Keratinocyte (primary cell): ENCODE data around the gene BAIAP3.

Experiments
- CTCF ChIP-seq, 3 experiments: IDR thresholded peaks in 1 of 3; conservative IDR thresholded peaks in 1 of 3; optimal IDR thresholded peaks in 1 of 3; 2 replicates in 2 of 3; 3 replicates in 1 of 3; pipeline versions ENCODE3 to v1.5.1; 2011; ENCODE audit warnings: low read length in 3 of 3, mild to moderate bottlenecking in 3 of 3, moderate library complexity in 2 of 3, control low read depth in 1 of 3, inconsistent platforms in 1 of 3; ENCODE audit not compliant: insufficient read depth in 2 of 3; ENCODE audit errors: extremely low read depth in 1 of 3
- EZH2 ChIP-seq: IDR thresholded peaks from one replicate; pipeline ENCODE4 v1.6.1; 2012; ENCODE audit warnings: inconsistent platforms, mild to moderate bottlenecking, low read length, moderate library complexity

- TF ChIP-seq CTCF (optimal IDR thresholded peaks at IDR 0.05 in 1 of 3, IDR thresholded peaks at IDR 0.05 in 1 of 3, conservative IDR thresholded peaks at IDR 0.05 in 1 of 3; ENCODE audit: extremely low read depth in 1 of 3, insufficient read depth in 2 of 3, low read length in 3 of 3) (no peak), EZH2 (no peak)
Observed at GRCh38 chr16:1285669-1286512, 47.6 kb upstream of the BAIAP3 start.
